GM19438 (cell line): ENCODE measurements around the gene WDR82.
A peak's percentile ranks its signal among the peaks of the same experiment; 100 is the strongest.
"Not testable (repeated sequence)": the region's sequence is repeated elsewhere in the genome, so short reads cannot be mapped to it uniquely, and the experiment has no call there.

ENCODE experiments used
- ATAC-seq: cut with Tn5 transposase; IDR thresholded peaks from one replicate; pipeline ENCODE4 v1.9.1; 2021; ENCODE audit warnings: low read depth; ENCODE audit not compliant: unreplicated experiment

WDR82 gene

DNA sequence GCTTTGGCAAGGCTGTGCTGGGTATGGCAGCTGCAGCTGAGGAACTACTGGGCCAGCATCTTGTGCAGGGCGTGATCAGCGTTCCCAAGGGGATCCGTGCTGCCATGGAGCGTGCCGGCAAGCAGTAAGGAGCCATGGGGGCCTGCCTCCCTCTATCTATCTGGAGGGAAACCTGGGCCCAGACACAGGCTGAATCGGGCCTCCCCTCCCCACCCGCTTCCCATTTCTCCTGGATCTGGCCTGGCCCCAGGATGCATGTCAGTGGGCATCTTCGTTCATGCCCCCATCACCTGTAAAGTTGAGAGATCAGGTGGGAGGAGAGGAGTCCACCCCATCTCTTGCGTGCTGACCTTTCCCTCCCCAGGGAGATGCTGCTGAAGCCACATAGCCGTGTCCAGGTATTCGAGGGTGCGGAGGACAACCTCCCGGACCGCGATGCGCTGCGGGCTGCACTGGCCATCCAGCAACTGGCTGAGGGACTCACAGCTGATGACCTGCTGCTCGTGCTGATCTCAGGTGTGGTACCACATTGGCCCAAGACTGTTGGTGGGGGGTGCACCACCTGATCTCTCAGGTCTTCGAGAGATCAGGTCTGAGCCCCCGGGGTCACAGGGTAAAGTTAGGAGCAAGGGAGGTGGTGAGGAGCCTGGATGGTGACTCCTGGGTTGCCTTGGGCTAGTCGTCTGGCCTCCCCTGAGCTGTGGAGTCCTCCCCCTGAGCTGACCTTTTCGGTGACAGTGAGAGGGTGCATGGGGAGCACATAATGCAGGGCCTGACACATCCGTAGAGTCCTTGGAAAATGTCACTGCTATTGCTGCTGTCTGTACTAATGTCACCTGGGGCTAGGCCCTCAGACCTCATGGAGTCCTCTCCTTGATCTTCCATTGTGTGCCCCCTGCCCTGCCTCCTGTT lies 12.4 kb upstream of the WDR82 start:
- ATAC-seq = no peak

DNA sequence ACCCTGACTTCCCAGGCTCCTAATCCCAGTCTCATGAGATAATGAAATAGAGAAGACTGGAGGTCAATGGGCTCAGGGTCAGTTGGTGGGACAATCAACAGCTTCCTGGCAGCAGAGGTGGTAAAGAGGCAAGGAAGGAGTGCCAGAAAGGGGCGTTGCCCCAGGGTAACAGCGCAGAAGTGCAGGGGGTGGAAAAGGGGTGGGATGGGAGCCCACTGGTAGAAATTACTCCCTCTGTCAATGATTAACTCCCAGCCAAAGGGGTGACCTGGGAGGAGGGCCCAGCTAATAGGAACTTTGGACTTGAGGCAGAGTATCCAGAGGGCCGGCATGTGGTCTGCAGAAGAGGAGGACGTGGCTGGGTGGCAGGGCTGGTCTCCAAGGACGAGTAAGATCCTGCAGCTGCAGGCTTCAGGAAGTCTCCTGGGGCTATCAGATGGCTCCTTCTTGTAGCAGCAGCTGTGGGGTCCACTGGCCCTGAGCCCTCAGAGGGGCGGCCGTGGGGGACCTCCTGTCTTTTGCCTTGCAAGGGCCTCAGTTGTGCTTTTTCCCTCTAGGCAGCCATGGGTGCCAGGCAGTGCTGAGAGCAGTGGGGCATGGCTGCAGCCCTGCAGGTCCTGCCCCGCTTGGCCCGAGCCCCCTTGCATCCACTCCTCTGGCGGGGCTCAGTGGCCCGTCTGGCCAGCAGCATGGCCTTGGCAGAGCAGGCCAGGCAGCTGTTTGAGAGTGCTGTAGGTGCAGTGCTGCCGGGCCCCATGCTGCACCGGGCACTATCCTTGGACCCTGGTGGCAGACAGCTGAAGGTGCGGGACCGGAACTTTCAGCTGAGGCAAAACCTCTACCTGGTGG lies 11.5 kb upstream of the WDR82 start:
- ATAC-seq = no peak

GRCh38 chr3:52289338-52289746 lies 10.9 kb upstream of the WDR82 start:
- no peak for ATAC-seq

DNA sequence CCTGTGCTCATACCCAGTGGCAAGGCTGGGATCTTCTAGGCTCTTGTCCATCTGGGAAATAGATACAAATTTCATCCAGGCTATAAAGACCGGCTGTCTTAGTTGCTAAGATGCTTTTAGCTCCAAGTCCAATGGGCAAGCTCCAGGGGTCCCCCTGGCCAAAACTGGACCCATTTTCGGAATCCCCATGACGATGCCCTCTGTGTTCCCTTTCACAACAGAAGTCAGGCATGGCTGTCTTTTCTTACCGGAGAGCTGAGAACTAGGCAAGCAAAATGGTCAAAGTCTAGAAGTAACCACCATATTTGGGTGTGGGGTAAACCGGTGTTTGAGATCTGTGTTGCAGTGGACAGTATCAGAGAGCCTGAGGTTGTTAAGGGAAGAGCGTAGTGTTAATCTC lies 10.2 kb upstream of the WDR82 start:
- ATAC-seq = no peak

GRCh38 chr3:52286777-52287110 lies 8.3 kb upstream of the WDR82 start:
- no peak for ATAC-seq

DNA sequence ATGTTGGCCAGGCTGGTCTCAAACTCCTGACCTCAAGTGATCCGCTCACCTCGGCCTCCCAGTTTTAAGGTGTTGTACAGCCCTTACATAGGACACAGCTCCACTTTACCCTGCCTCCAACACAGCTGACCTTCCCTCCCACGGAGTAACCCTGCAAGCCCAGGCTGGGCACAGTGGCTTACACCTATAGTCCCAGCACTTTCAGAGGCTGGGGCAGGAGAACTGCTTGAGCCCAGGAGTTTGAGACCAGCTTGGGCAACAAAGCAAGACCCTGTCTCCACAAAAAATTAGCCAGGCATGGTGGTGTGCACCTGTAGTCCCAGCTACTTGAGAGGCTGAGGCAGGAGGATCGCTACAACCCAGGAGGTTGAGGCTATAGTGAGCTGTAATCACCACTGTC lies 5.6 kb upstream of the WDR82 start:
- not testable (repeated sequence) for ATAC-seq

- no peak for ATAC-seq
These were observed 4.9 kb upstream of the WDR82 start for GRCh38 chr3:52283306-52283705.

DNA sequence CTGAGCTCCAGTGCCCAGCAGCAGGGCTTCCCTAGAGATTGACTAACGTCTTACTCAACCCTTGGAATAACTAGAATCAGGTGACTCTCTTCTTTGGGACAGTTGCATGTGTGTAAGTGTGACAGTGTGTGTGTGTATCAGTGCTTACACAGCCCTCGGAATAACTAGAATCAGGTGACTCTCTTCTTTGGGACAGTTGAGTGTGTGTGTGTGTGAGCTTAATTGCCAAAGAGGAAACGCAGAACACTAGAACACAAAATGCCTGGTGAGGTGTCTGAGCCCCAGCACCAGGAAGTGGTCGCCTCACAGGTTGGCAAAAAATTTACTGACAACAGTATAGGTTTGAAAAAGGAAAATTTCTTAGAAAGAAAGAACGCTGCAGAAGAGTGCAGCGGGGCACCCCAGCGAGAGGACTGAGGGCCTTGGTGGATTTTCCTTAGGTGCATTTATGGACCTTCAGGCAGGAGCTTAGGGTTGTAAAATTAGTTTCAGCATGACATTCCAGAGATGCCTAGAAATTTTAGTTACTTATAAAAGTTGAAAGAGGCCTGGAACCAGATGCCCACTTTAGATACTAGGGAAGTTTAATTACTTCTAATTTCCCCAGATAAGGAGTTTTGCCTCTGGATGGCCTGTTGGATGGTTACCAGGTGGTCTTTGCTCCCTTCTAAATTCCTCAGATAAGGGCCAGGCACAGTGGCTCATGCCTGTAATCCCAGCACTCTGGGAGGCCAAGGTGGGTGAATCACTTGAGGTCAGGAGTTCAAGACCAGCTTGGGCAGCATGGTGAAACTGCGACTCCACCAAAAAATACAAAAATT lies 3.7 kb upstream of the WDR82 start:
- no peak for ATAC-seq

- no peak for ATAC-seq
These were observed 1.6 kb upstream of the WDR82 start for GRCh38 chr3:52280050-52280461.

DNA sequence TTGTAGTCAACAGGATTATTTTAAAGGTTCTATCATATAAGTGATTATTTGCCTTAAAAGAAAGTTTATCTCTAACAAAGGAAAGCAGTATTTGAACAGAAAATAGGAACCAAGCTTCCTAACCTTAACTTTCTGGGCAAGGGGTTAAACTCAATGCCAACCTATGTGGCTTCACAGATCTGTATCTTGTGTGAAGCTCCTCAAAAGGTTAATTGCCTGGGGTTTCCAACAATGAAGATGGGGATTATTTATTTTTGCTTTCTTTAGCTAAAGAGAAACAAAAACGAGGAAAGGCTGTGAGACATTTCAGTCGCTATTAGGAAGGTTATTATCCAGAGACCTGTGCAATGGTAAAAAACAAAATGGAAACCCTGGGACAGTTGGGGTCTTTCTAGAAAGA lies 1.1 kb upstream of the WDR82 start:
- no peak for ATAC-seq

DNA sequence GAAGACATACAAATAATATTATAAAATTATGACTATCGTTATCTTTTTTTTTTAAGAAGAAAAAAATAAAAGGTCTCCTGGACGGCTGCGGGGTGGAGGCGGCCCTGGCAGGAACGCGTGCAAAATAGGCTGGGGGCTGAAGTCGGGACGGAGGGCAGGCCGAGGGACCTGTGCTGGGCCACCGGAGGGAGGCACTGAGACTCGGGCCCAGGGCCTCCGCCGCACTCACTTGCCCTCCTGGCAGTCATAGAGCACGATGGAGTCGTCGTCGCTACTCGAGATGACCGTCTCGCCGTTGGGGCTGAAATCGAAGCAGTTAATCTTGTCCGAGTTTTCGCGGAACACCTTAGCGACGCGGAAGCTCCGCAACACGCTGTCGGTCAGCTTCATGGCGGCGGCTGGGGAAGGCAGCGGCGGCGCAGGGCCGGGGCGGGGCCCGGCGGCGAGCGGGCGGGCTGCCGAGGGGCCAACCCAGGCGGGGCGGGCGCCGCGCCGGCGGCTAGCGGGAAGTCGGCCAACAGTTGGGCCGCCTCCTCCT lies 408 bp downstream of the WDR82 start:
- ATAC-seq = peak; percentile 50

DNA sequence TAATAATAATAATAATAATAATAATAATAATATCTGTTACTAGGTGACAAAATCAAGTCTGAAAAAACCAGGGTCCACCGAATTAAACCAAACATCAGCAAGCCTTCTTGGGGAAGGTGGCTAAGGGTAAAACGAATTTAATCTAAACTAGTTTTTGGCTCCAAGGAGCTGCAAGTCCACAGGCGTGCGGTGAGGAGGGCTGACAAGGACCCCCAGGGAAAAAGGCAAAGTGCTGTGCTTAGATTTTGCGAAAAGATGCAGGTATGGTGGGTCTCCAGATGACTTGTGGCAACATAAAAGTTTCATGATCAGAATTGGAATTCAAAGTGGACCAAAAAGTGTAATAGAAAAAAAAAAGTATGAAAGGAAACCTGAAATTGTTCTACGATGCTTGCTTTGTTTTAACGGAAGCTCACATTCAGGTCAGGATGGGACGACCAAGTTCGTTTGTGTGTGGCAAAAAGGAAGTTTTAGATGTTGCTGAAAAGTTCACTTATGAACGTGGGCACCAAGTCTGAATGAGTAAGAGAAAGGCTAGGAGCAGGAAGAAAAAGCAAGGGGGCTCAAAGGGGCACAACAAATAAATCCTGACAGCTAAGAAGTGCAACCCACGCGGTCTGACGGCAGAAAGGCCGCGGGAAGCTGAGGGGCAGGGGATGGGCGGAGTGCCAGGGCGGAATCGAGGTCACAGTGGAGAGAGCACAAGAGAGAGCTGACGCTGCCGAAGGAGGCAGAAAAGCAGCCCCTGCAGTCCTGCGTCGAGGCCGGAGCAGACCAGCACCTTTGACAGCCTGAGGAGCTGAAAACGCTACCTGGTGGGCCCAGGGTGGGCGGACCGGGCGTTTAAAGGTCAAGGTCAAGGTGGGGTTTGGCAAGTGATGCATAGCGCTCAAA lies 1.1 kb downstream of the WDR82 start:
- ATAC-seq = no peak

- not testable (repeated sequence) for ATAC-seq
These were observed 3.7 kb downstream of the WDR82 start for GRCh38 chr3:52274781-52275180.

DNA sequence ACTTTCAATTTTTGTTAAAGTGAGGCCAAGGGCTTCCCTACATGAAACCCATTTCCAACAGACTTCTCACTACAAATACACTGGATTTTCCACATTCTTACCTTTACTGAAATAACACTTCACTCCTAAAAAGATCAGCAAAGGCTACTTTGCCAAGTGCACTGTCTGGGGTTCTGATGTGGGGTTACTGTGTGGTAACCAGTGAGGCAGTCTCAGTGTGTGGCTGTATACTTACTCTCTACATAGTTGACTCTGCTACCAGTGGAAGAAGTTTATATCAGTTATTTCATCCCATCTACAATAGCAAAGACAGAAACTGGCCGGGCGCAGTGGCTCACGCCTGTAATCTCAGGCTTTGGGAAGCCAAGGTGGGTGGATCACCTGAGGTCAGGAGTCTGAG lies 5.6 kb downstream of the WDR82 start:
- ATAC-seq = no peak

GRCh38 chr3:52272172-52272571 lies 6.3 kb downstream of the WDR82 start:
- ATAC-seq = not testable (repeated sequence)

GRCh38 chr3:52270252-52270754 lies 8.1 kb downstream of the WDR82 start:
- no peak for ATAC-seq

DNA sequence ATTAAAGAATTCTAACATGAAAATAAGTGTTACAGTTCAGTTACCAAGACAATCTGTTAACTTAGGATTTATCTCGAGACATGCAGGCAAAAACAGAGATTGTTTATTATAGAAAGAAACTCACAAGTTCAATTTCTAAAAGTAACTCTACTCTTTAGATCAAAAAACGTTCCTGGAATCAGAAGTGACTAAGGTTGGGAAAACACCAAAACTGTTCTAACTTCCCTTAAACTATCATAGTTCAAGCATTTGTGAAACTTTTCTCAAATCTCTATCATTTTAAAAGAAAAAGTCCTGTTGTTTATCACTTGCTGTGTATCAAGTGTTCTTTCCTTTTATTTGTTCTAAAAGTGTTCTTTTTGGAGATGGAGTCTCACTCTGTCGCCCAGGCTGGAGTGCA lies 8.7 kb downstream of the WDR82 start:
- no peak for ATAC-seq

DNA sequence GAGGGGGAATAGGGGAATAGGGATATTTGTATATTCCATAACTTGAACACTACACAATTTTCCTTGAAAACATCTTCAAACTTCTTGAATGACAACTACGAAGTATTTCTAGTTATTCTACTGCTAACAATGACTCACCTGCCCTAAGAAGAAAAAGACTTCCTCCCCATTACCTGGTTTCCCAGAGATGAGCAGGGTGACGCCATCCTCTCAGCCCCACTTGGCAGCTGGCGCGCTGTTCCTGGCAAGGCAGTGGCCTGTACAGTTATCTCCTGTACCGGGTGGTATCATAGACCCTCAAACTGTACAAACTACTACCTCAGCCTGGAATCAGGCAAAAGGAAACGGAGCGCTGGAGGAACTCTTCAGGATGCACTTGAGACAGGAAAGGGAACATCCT lies 10.4 kb downstream of the WDR82 start:
- no peak for ATAC-seq

DNA sequence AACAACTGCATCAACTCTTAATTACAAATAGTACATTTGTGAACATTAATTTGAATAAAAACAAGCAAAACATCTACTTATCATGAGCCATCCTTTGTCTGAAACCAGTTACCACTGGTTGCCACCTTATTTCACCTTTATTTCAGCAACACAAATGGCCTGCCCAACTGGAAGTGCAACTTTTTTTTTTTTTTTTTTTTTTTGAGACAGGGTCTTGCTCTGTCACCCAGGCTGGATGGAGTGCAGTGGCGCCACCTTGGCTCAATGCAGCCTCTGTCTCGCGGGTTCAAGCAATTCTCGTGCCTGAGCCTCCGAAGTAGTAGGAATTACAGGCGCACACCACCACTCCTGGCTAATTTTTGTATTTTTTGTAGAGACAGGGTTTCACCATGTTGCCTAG lies 13.1 kb downstream of the WDR82 start:
- ATAC-seq = no peak
